NCI-H1436 (cell line): ENCODE data around the gene PRKCE.

ENCODE experiments used
- DNase-seq: peaks from one replicate; lab custom pipeline; 2025; lab: John Stamatoyannopoulos, UW

PRKCE gene

GRCh38 chr2:45781464-45781811, 130.0 kb downstream of the PRKCE start:
- DNase-seq, result no peak

GRCh38 chr2:45782436-45782835, 131.0 kb downstream of the PRKCE start:
- DNase-seq, result no peak

- no peak for DNase-seq
These were observed 131.5 kb downstream of the PRKCE start for GRCh38 chr2:45782986-45783385.

- no peak for DNase-seq
These were observed 134.8 kb downstream of the PRKCE start for GRCh38 chr2:45786030-45786835.

- DNase-seq, result no peak
These were observed 135.4 kb downstream of the PRKCE start for GRCh38 chr2:45786836-45787357.

GRCh38 chr2:45788401-45788800, 136.9 kb downstream of the PRKCE start:
- DNase-seq, result no peak

GRCh38 chr2:45789317-45789716, 137.8 kb downstream of the PRKCE start:
- no peak for DNase-seq

- no peak for DNase-seq
These were observed 138.7 kb downstream of the PRKCE start for GRCh38 chr2:45789961-45790723.

- DNase-seq, result no peak
These were observed 142.0 kb downstream of the PRKCE start for GRCh38 chr2:45793305-45793962.

GRCh38 chr2:45794134-45794617, 142.7 kb downstream of the PRKCE start:
- no peak for DNase-seq

GRCh38 chr2:45796500-45796899, 145.0 kb downstream of the PRKCE start:
- DNase-seq, result no peak

- no peak for DNase-seq
These were observed 146.2 kb downstream of the PRKCE start for GRCh38 chr2:45797451-45798230.

- no peak for DNase-seq
These were observed 148.4 kb downstream of the PRKCE start for GRCh38 chr2:45799679-45800381.

- no peak for DNase-seq
These were observed 151.1 kb downstream of the PRKCE start for GRCh38 chr2:45802499-45803138.

GRCh38 chr2:45804987-45805755, 153.7 kb downstream of the PRKCE start:
- DNase-seq, result no peak

GRCh38 chr2:45806563-45807358, 155.3 kb downstream of the PRKCE start:
- DNase-seq, result no peak

- no peak for DNase-seq
These were observed 156.9 kb downstream of the PRKCE start for GRCh38 chr2:45808294-45808800.

- no peak for DNase-seq
These were observed 157.7 kb downstream of the PRKCE start for GRCh38 chr2:45809205-45809604.

- DNase-seq, result no peak
These were observed 160.6 kb downstream of the PRKCE start for GRCh38 chr2:45812011-45812500.
